ENCODE data around the gene CXCL9.
A peak's percentile ranks its signal among the peaks of the same experiment; 100 is the strongest.

CXCL9 gene

DNA sequence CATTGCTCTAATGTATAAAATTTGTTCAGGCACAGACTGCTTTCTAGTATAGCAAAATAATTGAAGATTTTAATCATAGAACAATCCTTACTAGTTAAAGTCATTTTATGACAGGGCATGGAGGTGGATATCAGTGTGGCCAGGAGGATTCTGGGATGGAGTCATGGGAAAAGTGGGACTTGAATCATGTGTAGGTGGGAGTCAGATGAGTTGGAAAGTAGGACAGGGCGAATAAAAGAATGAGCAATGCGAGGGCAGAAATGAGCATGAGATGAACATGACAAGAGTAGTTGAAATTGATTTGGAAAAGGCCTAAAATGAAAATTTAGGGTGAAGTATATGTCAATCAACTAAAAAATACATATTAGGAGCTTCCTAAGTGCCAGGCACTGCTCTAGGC lies 9.4 kb downstream of the CXCL9 start:
- TF ChIP-seq, protein P1, sequence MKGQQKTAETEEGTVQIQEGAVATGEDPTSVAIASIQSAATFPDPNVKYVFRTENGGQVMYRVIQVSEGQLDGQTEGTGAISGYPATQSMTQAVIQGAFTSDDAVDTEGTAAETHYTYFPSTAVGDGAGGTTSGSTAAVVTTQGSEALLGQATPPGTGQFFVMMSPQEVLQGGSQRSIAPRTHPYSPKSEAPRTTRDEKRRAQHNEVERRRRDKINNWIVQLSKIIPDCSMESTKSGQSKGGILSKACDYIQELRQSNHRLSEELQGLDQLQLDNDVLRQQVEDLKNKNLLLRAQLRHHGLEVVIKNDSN (IDR thresholded peaks at IDR 0.05), result no peak

- TF ChIP-seq, protein P2, sequence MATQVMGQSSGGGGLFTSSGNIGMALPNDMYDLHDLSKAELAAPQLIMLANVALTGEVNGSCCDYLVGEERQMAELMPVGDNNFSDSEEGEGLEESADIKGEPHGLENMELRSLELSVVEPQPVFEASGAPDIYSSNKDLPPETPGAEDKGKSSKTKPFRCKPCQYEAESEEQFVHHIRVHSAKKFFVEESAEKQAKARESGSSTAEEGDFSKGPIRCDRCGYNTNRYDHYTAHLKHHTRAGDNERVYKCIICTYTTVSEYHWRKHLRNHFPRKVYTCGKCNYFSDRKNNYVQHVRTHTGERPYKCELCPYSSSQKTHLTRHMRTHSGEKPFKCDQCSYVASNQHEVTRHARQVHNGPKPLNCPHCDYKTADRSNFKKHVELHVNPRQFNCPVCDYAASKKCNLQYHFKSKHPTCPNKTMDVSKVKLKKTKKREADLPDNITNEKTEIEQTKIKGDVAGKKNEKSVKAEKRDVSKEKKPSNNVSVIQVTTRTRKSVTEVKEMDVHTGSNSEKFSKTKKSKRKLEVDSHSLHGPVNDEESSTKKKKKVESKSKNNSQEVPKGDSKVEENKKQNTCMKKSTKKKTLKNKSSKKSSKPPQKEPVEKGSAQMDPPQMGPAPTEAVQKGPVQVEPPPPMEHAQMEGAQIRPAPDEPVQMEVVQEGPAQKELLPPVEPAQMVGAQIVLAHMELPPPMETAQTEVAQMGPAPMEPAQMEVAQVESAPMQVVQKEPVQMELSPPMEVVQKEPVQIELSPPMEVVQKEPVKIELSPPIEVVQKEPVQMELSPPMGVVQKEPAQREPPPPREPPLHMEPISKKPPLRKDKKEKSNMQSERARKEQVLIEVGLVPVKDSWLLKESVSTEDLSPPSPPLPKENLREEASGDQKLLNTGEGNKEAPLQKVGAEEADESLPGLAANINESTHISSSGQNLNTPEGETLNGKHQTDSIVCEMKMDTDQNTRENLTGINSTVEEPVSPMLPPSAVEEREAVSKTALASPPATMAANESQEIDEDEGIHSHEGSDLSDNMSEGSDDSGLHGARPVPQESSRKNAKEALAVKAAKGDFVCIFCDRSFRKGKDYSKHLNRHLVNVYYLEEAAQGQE (IDR thresholded peaks at IDR 0.05; ENCODE audit: low read depth), result no peak
- no peak for TF ChIP-seq EP300 (IDR thresholded peaks at IDR 0.05; ENCODE audit: borderline replicate concordance)
- no peak for TF ChIP-seq EGR1 (IDR thresholded peaks at IDR 0.05)
- no peak for TF ChIP-seq YY1 (IDR thresholded peaks at IDR 0.05; ENCODE audit: low read depth)
- no peak for TF ChIP-seq ZBTB7A (IDR thresholded peaks at IDR 0.05; ENCODE audit: low read depth)
- no peak for TF ChIP-seq TAF1 (IDR thresholded peaks at IDR 0.05; ENCODE audit: low read depth)
- TF ChIP-seq, protein P1 (IDR thresholded peaks at IDR 0.05), result no peak
- no peak for TF ChIP-seq TEAD4 (IDR thresholded peaks at IDR 0.05)
- no peak for TF ChIP-seq FOXM1 (IDR thresholded peaks at IDR 0.05; ENCODE audit: borderline replicate concordance, low read depth)
These were observed 10.2 kb downstream of the CXCL9 start for GRCh38 chr4:75997081-75997480.

DNA sequence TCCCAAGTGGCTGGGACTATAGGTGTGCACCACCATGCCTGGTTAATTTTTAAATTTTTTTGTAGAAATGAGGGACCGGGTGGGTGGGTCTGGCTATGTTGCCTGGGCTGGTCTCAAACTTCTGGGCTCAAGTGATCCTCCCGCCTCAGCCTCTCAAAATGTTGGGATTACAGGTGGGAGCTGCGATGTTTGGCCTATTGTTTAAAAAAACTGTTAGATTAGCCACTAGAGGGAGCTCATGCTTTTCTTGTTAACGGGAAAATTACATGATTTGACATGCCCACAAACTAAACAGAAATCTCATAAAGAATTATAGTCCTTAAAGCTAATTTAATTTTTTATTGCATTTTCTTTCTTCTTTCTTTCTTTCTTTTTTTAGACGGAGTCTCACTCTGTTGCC lies 11.6 kb downstream of the CXCL9 start:
- TF ChIP-seq YY1 (IDR thresholded peaks at IDR 0.05; ENCODE audit: low read depth) (no peak), RAD21 (IDR thresholded peaks at IDR 0.05; ENCODE audit: low read depth) (peak; percentile 82)

- TF ChIP-seq CEBPB (IDR thresholded peaks at IDR 0.05), result no peak
- TF ChIP-seq CREB1 (IDR thresholded peaks at IDR 0.05; ENCODE audit: low read depth), result no peak
- TF ChIP-seq, protein P1 (IDR thresholded peaks at IDR 0.05), result no peak
- no peak for TF ChIP-seq NFIC (IDR thresholded peaks at IDR 0.05)
- TF ChIP-seq TEAD4 (IDR thresholded peaks at IDR 0.05), result no peak
- TF ChIP-seq EP300 (IDR thresholded peaks at IDR 0.05; ENCODE audit: borderline replicate concordance), result no peak
- TF ChIP-seq RAD21 (IDR thresholded peaks at IDR 0.05; ENCODE audit: low read depth), result no peak
- no peak for TF ChIP-seq ZBTB7A (IDR thresholded peaks at IDR 0.05; ENCODE audit: low read depth)
- TF ChIP-seq TAF1 (IDR thresholded peaks at IDR 0.05; ENCODE audit: low read depth), result no peak
- TF ChIP-seq, protein P2 (IDR thresholded peaks at IDR 0.05; ENCODE audit: low read depth), result no peak
- TF ChIP-seq EGR1 (IDR thresholded peaks at IDR 0.05), result no peak
- TF ChIP-seq, protein P3, sequence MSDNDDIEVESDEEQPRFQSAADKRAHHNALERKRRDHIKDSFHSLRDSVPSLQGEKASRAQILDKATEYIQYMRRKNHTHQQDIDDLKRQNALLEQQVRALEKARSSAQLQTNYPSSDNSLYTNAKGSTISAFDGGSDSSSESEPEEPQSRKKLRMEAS (IDR thresholded peaks at IDR 0.05), result no peak
- TF ChIP-seq FOXM1 (IDR thresholded peaks at IDR 0.05; ENCODE audit: borderline replicate concordance, low read depth), result no peak
- TF ChIP-seq TCF12 (IDR thresholded peaks at IDR 0.05; ENCODE audit: low read depth), result no peak
- TF ChIP-seq YY1 (IDR thresholded peaks at IDR 0.05; ENCODE audit: low read depth), result no peak
These were observed 14.8 kb downstream of the CXCL9 start for GRCh38 chr4:75992462-75992861.

DNA sequence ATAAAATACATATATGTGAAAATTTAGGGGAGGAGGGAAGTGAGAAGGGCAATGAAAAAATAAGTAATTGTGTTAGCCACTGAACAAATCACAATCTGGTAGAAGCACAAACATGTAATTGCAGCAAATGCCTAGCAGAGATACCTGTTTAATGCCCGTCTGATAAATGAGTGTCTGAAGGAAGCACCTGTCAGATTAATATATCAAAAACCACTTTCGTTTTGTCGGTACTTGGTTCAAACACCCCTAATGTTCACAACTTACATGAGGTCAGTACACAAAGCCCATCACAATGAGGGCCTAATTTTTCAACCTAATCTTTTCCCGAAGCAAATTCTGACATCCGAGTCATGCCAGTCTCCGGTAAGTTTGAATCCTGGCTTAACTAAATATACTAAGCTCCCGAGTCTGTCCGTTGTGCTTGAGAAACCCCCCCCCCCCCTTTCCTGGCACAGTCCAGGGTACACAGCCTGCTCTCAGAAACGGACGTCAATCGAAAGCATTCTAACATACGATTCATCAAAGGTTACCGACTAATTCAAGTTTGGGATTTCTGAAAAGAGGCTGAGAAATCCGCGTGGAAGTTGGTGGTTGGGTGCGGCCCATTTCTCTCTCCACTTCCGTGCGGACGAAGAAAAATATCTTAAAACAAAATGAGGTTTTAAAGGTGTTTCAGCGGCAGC lies 17.3 kb downstream of the CXCL9 start:
- TF ChIP-seq RAD21 (IDR thresholded peaks at IDR 0.05; ENCODE audit: low read depth) (no peak), FOXM1 (IDR thresholded peaks at IDR 0.05; ENCODE audit: borderline replicate concordance, low read depth) (no peak), EP300 (IDR thresholded peaks at IDR 0.05; ENCODE audit: borderline replicate concordance) (no peak), TAF1 (IDR thresholded peaks at IDR 0.05; ENCODE audit: low read depth) (no peak), TEAD4 (IDR thresholded peaks at IDR 0.05) (no peak), NFIC (IDR thresholded peaks at IDR 0.05) (no peak), TCF12 (IDR thresholded peaks at IDR 0.05; ENCODE audit: low read depth) (no peak)
- TF ChIP-seq, protein P2 (IDR thresholded peaks at IDR 0.05; ENCODE audit: low read depth), result no peak
- TF ChIP-seq, protein P3 (IDR thresholded peaks at IDR 0.05), result no peak
- TF ChIP-seq, protein P1 (IDR thresholded peaks at IDR 0.05), result no peak

All from Ishikawa (cell line).